ENCODE measurements around the gene RGMA.

DNA sequence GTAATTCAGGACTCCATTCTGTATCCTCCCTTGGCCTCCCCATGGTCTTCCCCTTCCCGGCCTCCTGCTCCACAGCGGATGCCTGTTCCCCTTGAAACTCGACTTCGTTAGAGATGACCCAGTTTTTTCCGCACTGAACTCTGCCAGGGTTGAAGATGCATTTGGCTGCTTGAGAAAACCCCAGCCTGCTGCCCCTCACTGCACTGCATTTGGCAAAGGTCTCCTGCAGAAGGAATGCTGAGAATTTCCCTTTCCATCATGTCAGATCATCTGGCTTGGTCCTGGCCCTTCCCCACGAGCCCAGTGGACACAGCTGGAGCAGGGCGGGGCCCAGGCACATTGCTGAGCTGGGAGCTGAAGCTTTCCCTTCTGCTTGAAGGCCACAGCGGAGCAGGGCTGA is 37.6 kb upstream of the RGMA start:
- TF ChIP-seq, protein P1, sequence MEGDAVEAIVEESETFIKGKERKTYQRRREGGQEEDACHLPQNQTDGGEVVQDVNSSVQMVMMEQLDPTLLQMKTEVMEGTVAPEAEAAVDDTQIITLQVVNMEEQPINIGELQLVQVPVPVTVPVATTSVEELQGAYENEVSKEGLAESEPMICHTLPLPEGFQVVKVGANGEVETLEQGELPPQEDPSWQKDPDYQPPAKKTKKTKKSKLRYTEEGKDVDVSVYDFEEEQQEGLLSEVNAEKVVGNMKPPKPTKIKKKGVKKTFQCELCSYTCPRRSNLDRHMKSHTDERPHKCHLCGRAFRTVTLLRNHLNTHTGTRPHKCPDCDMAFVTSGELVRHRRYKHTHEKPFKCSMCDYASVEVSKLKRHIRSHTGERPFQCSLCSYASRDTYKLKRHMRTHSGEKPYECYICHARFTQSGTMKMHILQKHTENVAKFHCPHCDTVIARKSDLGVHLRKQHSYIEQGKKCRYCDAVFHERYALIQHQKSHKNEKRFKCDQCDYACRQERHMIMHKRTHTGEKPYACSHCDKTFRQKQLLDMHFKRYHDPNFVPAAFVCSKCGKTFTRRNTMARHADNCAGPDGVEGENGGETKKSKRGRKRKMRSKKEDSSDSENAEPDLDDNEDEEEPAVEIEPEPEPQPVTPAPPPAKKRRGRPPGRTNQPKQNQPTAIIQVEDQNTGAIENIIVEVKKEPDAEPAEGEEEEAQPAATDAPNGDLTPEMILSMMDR (conservative IDR thresholded peaks at IDR 0.05; ENCODE audit: low read length) = no peak
- no peak for TF ChIP-seq EZH2phosphoT487 (IDR thresholded peaks at IDR 0.05; ENCODE audit: borderline replicate concordance, low read depth, low read length)

All from OCI-LY7 (cell line).